Breast epithelium (tissue), 4 donors: ENCODE results near the gene APLN. TPM values are rescaled to one million over a fixed set of nuclear protein-coding genes. Genes with fewer than 3 reads are reported as not detected.

ENCODE experiments used
- DNase-seq, 2 donors: peaks; one replicate each; pipeline ENCODE4 v3.0.0-alpha.2; 2019; ENCODE audit warnings: low spot score in 2 of 2
- H3K27ac ChIP-seq, 2 donors: fragments of 200-600 bp; sonication (generic) in 1 of 2; one replicate each; pipeline ENCODE4 v1.5.1; 2016 to 2019; ENCODE audit warnings: mild to moderate bottlenecking in 1 of 2
- H3K27me3 ChIP-seq, 2 donors: fragments of 200-600 bp; sonication (generic) in 1 of 2; one replicate each; pipeline versions ENCODE4 v1.5.1 to v1.6.0; 2017 to 2019; ENCODE audit warnings: control low read depth in 1 of 2, mild to moderate bottlenecking in 1 of 2
- H3K36me3 ChIP-seq: fragments of 200-600 bp; one replicate; pipeline ENCODE4 v1.5.1; 2019
- H3K4me1 ChIP-seq, 2 donors: fragments of 200-600 bp; sonication (generic); one replicate each; pipeline ENCODE4 v1.5.1; 2016 to 2019; ENCODE audit warnings: control low read depth in 1 of 2
- H3K4me3 ChIP-seq, 3 donors: fragments of 200-600 bp; sonication (generic); 1 replicate in 2 of 3; 2 replicates in 1 of 3; pipeline ENCODE4 v1.5.1; 2016 to 2019; ENCODE audit warnings: mild to moderate bottlenecking in 3 of 3, moderate library complexity in 2 of 3
- H3K9me3 ChIP-seq, 2 donors: fragments of 200-600 bp; sonication (generic) in 1 of 2; one replicate each; pipeline ENCODE4 v1.5.1; 2016 to 2019; ENCODE audit warnings: control low read depth in 1 of 2
- POLR2A ChIP-seq: fragments of 450-650 bp; IDR thresholded peaks from one replicate; pipeline ENCODE4 v1.6.1; 2016; ENCODE audit warnings: antibody characterized with exemption, mild to moderate bottlenecking, moderate library complexity
- POLR2AphosphoS5 ChIP-seq, 3 donors: sonication (generic); formaldehyde crosslinking; IDR thresholded peaks; one replicate each; pipeline ENCODE4 v1.6.1; 2017; ENCODE audit warnings: antibody characterized with exemption in 3 of 3
- intact Hi-C: fragments of 100-400 bp; cut with DNase I; formaldehyde crosslinking; loops from one replicate; pipeline ENCODE4 v1.15.1; 2023; ENCODE audit warnings: low total_unique reads
- total RNA-seq, 3 donors: library from RNA; depleted of rRNA; stranded (reverse); fragments of >200 nt; gene quantifications; one replicate each; pipeline ENCODE4 v1.1.0, GENCODE V29; 2016
- TF ChIP-seq, protein P1 (sequence below), 3 donors: fragments of 450-650 bp; IDR thresholded peaks; one replicate each; pipeline ENCODE4 v1.5.1; 2016 to 2017; ENCODE audit warnings: antibody characterized with exemption in 3 of 3, mild to moderate bottlenecking in 3 of 3, moderate library complexity in 3 of 3

APLN gene, protein sequence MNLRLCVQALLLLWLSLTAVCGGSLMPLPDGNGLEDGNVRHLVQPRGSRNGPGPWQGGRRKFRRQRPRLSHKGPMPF
- 1 to 10 TPM in 2 of 3 donors, under 1 TPM in 1; 0.16 to 5.9 (median 4.5) TPM for total RNA-seq

- no peaks in the 10 kb centered on the region for H3K36me3 ChIP-seq
- H3K27me3 ChIP-seq: peaks cover 0 to 57% of the 10 kb centered on the region in 2 donors
- intact Hi-C loops: loop anchor here (5.0 kb wide), 1 partner anchor 988 kb away; no protein-coding TSS in a partner anchor
- peak in 1 of 2 donors; percentile 16 for DNase-seq
- no peaks in the 10 kb centered on the region for H3K4me1 ChIP-seq
- H3K4me3 ChIP-seq: peak within 1 kb of the TSS; percentile 45 to 68 (median 50)
- no peaks in the 10 kb centered on the region for H3K9me3 ChIP-seq
- H3K27ac ChIP-seq: no peak within 1 kb of the TSS
- TF ChIP-seq POLR2A (no peak), POLR2AphosphoS5 (IDR thresholded peaks at IDR 0.05) (no peak)
- TF ChIP-seq, protein P1, sequence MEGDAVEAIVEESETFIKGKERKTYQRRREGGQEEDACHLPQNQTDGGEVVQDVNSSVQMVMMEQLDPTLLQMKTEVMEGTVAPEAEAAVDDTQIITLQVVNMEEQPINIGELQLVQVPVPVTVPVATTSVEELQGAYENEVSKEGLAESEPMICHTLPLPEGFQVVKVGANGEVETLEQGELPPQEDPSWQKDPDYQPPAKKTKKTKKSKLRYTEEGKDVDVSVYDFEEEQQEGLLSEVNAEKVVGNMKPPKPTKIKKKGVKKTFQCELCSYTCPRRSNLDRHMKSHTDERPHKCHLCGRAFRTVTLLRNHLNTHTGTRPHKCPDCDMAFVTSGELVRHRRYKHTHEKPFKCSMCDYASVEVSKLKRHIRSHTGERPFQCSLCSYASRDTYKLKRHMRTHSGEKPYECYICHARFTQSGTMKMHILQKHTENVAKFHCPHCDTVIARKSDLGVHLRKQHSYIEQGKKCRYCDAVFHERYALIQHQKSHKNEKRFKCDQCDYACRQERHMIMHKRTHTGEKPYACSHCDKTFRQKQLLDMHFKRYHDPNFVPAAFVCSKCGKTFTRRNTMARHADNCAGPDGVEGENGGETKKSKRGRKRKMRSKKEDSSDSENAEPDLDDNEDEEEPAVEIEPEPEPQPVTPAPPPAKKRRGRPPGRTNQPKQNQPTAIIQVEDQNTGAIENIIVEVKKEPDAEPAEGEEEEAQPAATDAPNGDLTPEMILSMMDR (IDR thresholded peaks at IDR 0.05): no peak
Measured at GRCh38 chrX:129654652-129655546, at the start of gene APLN. TSS of gene APLN (minus strand) at chrX:129654956. CDS start at chrX:129654630, 326 bp downstream.

DNA sequence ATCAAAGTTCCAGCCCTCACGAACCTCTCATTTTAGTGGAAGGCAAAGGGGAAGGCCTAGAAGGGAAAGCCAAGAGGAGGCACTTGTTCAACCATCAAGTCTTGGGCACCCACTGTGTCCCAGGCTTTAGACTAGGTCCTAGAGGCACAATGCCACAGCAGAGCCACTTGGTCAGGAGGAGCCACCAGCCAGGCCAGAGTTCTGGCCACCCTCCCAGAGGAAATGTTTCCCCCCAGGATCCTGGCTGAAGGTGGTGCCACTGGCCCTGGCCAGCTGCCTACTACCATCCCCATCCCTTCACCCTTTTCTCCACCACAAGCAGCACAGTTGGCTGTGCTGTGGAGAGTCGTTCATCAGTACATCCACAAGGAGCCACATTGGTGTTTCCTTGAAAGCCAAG is 49.7 kb upstream of the APLN start:
- Histone ChIP-seq H3K27ac (no peak overlapping the region), H3K27me3 (peaks cover 0 to 36% of the 10 kb centered on the region in 2 donors), H3K4me3 (no peak overlapping the region), H3K9me3 (peaks cover 0 to 12% of the 10 kb centered on the region in 2 donors), H3K4me1 (no peaks in the 10 kb centered on the region), H3K36me3 (no peaks in the 10 kb centered on the region)
- TF ChIP-seq POLR2AphosphoS5 (IDR thresholded peaks at IDR 0.05) (no peak), POLR2A (no peak)
- TF ChIP-seq, protein P1 (IDR thresholded peaks at IDR 0.05): no peak
- intact Hi-C loops: no loop called here
- no peak for DNase-seq

DNA sequence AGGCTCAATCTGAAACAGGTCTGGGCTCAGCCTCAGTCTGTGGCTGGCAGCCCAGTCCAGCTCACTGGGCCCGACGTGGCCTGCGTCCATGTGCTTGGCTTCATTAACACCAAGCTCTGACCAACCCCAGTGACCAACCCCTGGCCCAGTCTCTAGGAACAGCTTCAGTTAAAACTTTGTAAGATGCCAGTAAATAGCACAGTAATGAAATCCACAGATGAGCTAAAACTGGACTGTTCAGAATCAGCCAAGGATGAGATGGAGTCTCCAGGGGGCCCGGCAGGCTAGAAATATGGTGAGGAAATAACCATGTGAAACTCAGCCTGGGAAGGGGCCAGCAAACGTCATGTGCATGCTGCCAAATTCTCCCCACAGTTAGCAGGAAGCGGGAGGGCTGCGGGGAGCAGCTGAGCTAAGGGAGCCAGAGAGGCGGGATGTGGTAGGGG is 46.9 kb upstream of the APLN start:
- Histone ChIP-seq H3K27ac (peak overlapping the region in 1 of 2 donors; percentile 63), H3K36me3 (no peaks in the 10 kb centered on the region), H3K9me3 (no peaks in the 10 kb centered on the region), H3K4me1 (no peaks in the 10 kb centered on the region), H3K27me3 (peaks cover 0 to 46% of the 10 kb centered on the region in 2 donors), H3K4me3 (no peak overlapping the region)
- intact Hi-C loops: no loop called here
- peak in 1 of 2 donors; percentile 23 for DNase-seq
- peak in 2 of 3 donors; percentile 31 to 62 for TF ChIP-seq POLR2AphosphoS5 (IDR thresholded peaks at IDR 0.05)
- no peak for TF ChIP-seq POLR2A

GRCh38 chrX:129700536-129700935 is 45.8 kb upstream of the APLN start:
- peaks cover 0 to 50% of the 10 kb centered on the region in 2 donors for H3K27me3 ChIP-seq
- DNase-seq: no peak
- no peaks in the 10 kb centered on the region for H3K9me3 ChIP-seq
- H3K4me3 ChIP-seq: no peak overlapping the region
- intact Hi-C loops: no loop called here
- no peak overlapping the region for H3K27ac ChIP-seq
- no peaks in the 10 kb centered on the region for H3K4me1 ChIP-seq
- no peaks in the 10 kb centered on the region for H3K36me3 ChIP-seq
- TF ChIP-seq, protein P1 (IDR thresholded peaks at IDR 0.05): no peak
- no peak for TF ChIP-seq POLR2AphosphoS5 (IDR thresholded peaks at IDR 0.05)
- no peak for TF ChIP-seq POLR2A

GRCh38 chrX:129698150-129698549 is 43.4 kb upstream of the APLN start:
- H3K9me3 ChIP-seq: no peaks in the 10 kb centered on the region
- TF ChIP-seq POLR2AphosphoS5 (IDR thresholded peaks at IDR 0.05) (no peak), POLR2A (no peak)
- TF ChIP-seq, protein P1 (IDR thresholded peaks at IDR 0.05): no peak
- H3K27ac ChIP-seq: no peak overlapping the region
- intact Hi-C loops: no loop called here
- H3K36me3 ChIP-seq: no peaks in the 10 kb centered on the region
- peaks cover 0 to 48% of the 10 kb centered on the region in 2 donors for H3K27me3 ChIP-seq
- no peaks in the 10 kb centered on the region for H3K4me1 ChIP-seq
- DNase-seq: no peak
- no peak overlapping the region for H3K4me3 ChIP-seq
